ENCODE results near the gene FRA10AC1.

DNA sequence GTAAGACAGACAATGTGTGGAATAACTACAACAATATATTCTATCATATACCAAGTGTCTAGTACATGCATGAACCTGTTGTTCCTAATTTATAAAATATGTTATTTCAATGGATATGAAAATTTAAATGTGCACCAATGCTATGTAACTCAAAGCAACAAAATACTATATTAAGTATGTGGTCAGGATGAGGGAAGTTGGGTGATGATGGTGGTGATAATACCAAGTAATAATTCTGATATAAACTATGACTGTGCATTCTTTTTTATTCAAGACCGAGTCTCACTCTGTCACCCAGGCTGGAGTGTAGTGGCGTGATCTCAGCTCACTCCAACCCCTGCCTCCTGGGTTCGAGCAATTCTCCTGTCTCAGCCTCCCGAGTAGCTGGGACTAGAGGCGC lies 2.1 kb upstream of the FRA10AC1 start:
- TF ChIP-seq, protein P1, sequence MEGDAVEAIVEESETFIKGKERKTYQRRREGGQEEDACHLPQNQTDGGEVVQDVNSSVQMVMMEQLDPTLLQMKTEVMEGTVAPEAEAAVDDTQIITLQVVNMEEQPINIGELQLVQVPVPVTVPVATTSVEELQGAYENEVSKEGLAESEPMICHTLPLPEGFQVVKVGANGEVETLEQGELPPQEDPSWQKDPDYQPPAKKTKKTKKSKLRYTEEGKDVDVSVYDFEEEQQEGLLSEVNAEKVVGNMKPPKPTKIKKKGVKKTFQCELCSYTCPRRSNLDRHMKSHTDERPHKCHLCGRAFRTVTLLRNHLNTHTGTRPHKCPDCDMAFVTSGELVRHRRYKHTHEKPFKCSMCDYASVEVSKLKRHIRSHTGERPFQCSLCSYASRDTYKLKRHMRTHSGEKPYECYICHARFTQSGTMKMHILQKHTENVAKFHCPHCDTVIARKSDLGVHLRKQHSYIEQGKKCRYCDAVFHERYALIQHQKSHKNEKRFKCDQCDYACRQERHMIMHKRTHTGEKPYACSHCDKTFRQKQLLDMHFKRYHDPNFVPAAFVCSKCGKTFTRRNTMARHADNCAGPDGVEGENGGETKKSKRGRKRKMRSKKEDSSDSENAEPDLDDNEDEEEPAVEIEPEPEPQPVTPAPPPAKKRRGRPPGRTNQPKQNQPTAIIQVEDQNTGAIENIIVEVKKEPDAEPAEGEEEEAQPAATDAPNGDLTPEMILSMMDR (conservative IDR thresholded peaks at IDR 0.05) = no peak
- TF ChIP-seq EZH2 (IDR thresholded peaks at IDR 0.05; ENCODE audit: low read depth) = no peak

Data from PC-9 (cell line).